Measurements from ENCODE around the gene RTBDN. TPM values are rescaled to one million over a fixed set of nuclear protein-coding genes. Genes with fewer than 3 reads are reported as not detected.
A peak's percentile ranks its signal among the peaks of the same experiment; 100 is the strongest.

RTBDN gene
- total and polyA plus RNA-seq, 2 experiments from 2014 or later: not detected

GRCh38 chr19:12840091-12841079 is 6.0 kb upstream of the RTBDN start:
- Histone ChIP-seq H3K4me1 (ENCODE audit: insufficient read depth) (no peaks in the 10 kb centered on the region; the same call in 1 of the 2 replicates), H3K27ac (no peak overlapping the region), H3K9me2 (ENCODE audit: insufficient read depth) (no peaks in the 10 kb centered on the region), H3F3A (ENCODE audit: insufficient read depth) (0 out of 2 replicates have a peak, but pooled peaks cover 15% of the 10 kb centered on the region), H4K20me1 (ENCODE audit: insufficient read depth) (no peaks in the 10 kb centered on the region), H2AFZ (peak overlapping the region; percentile 75), H3K79me2 (ENCODE audit: insufficient read depth) (no peaks in the 10 kb centered on the region), H3K36me3 (ENCODE audit: low read depth) (no peaks in the 10 kb centered on the region), H3K9me3 (ENCODE audit: low read depth) (no peaks in the 10 kb centered on the region), H3K9ac (no peak overlapping the region), H3K27me3 (replicated peaks; ENCODE audit: insufficient read depth) (peaks cover 51% of the 10 kb centered on the region), H3K4me3 (peak overlapping the region; percentile 55), H3K4me2 (ENCODE audit: unreplicated experiment) (peak overlapping the region; percentile 62)
- no peak for TF ChIP-seq EZH2 (IDR thresholded peaks at IDR 0.05; ENCODE audit: insufficient read depth, poor library complexity, severe bottlenecking)
- TF ChIP-seq EZH2phosphoT487 (IDR thresholded peaks at IDR 0.05; ENCODE audit: insufficient read depth, low read depth): no peak
- peak; percentile 86 for DNase-seq
- WGBS, 2 experiments (ENCODE audit: low coverage in 1 of 2, low lambda C conversion rate in 2 of 2, missing lambda C conversion rate in 2 of 2): 18 to 20% methylated on average over 38 to 43 of the region's 43 CpGs
- in situ Hi-C loops (cut with MboI): no loop called here

DNA sequence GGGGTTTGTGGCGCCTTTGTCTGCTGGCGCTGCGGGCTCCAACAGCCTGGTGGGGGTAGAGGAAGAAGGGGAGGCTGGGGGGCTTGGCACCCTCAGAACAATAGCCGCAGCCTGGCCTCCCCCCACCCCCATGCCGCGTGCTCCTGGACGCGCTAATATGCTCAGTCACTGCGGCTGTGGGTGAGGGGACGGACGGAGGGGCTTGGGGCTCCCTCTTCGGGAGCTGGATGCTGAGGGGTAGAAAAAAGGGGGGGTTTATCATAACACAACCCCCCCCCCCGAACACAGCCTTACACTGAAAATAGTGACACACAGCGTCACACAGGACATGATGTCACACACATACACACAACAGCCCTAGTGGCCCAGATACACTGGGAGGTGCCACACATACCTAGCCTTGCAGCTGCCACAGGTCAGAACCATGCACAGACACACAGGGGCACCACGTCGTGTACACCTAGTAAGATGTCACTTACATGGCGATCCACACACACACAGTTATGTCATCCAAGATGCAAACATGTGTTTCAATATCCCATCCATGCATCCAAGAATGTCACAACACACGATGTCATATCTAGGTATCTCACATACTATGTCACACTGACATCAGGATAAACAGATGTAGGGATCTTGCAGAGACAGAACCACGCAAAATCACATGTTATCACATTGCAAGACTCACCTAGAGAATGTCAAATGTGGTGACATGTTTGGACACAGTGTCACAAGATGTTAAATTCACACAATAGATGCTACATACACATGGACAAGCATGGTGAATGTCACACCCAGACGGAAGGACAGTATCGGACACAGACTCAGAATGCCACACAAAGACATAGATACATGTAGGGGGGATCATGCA is 4.7 kb upstream of the RTBDN start:
- Histone ChIP-seq H3K4me2 (ENCODE audit: unreplicated experiment) (no peak overlapping the region), H3K27ac (no peak overlapping the region), H3K4me1 (ENCODE audit: insufficient read depth) (no peaks in the 10 kb centered on the region; the same call in 1 of the 2 replicates), H3K9me2 (ENCODE audit: insufficient read depth) (no peaks in the 10 kb centered on the region), H2AFZ (no peak overlapping the region), H3K27me3 (replicated peaks; ENCODE audit: insufficient read depth) (peaks cover 63% of the 10 kb centered on the region), H3K9me3 (ENCODE audit: low read depth) (no peaks in the 10 kb centered on the region), H3K4me3 (no peak overlapping the region), H3K36me3 (ENCODE audit: low read depth) (no peaks in the 10 kb centered on the region), H3K9ac (no peak overlapping the region), H3F3A (ENCODE audit: insufficient read depth) (0 out of 2 replicates have a peak, but pooled peaks cover 15% of the 10 kb centered on the region), H4K20me1 (ENCODE audit: insufficient read depth) (no peaks in the 10 kb centered on the region), H3K79me2 (ENCODE audit: insufficient read depth) (no peaks in the 10 kb centered on the region)
- TF ChIP-seq EZH2 (IDR thresholded peaks at IDR 0.05; ENCODE audit: insufficient read depth, poor library complexity, severe bottlenecking): no peak
- TF ChIP-seq EZH2phosphoT487 (IDR thresholded peaks at IDR 0.05; ENCODE audit: insufficient read depth, low read depth): 0 out of 2 replicates have a peak, but pooled peaks have one; percentile 25
- DNase-seq: no peak
- in situ Hi-C loops (cut with MboI): no loop called here
- WGBS, 2 experiments (ENCODE audit: low coverage in 1 of 2, low lambda C conversion rate in 2 of 2, missing lambda C conversion rate in 2 of 2): 10 to 17% methylated on average over 11 to 21 of the region's 21 CpGs

DNA sequence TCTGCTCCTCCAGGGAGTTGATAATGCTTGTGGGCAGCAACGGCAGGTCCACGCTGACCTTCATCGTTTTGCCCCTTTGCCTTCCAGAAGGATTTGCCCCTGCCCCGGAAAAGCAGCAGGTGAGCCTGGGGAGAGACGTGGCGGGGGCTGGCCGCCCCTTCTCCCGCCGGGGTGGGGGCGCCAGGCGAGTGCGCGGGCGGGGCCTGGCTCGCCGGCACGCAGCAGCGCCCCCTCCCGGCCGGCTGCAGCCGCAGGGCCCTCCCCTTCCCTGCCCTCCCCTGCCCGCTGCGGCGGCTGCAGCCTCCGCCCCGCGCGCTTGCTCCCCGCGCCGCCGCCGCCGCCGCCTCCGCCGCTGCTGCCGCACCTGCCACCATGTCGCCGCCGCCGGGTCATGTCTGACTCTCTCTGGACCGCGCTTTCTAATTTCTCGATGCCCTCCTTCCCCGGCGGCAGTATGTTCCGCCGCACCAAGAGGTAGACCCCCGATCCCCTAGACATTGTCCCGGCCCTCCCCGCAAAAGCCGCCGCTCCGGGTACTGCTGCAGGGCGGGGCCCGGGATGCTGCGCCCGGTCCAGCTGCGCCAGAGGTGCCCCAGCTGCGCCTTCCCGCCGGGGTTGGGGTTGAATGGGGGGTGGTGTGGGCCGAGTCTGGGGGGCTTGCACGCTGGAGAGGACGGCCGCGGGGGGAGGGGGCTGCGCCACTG is 4.0 kb upstream of the RTBDN start, which contains the start of gene MAST1:
MAST1 (plus strand) TSS at position 334 of the 704 bp plus-strand sequence; CDS start at position 392, 58 bp downstream.
- peak; percentile 68 for DNase-seq
- Histone ChIP-seq H3F3A (ENCODE audit: insufficient read depth) (0 out of 2 replicates have a peak, but pooled peaks cover 15% of the 10 kb centered on the region), H3K27ac (no peak within 1 kb of the TSS), H2AFZ (no peak within 1 kb of the TSS; the same call in 1 of the 2 replicates), H3K27me3 (replicated peaks; ENCODE audit: insufficient read depth) (peaks cover 65% of the 10 kb centered on the region), H4K20me1 (ENCODE audit: insufficient read depth) (no peaks in the 10 kb centered on the region), H3K9me3 (ENCODE audit: low read depth) (no peaks in the 10 kb centered on the region), H3K36me3 (ENCODE audit: low read depth) (no peaks in the 10 kb centered on the region), H3K9ac (no peak within 1 kb of the TSS), H3K4me3 (peak within 1 kb of the TSS; percentile 59), H3K79me2 (ENCODE audit: insufficient read depth) (no peaks in the 10 kb centered on the region), H3K4me2 (ENCODE audit: unreplicated experiment) (peak within 1 kb of the TSS; percentile 83), H3K4me1 (ENCODE audit: insufficient read depth) (no peaks in the 10 kb centered on the region; the same call in 1 of the 2 replicates), H3K9me2 (ENCODE audit: insufficient read depth) (no peaks in the 10 kb centered on the region)
- 2% methylated on average over 29 to 67 of the region's 69 CpGs for WGBS, 2 experiments (ENCODE audit: low coverage in 1 of 2, low lambda C conversion rate in 2 of 2, missing lambda C conversion rate in 2 of 2)
- in situ Hi-C loops (cut with MboI): no loop called here
- TF ChIP-seq EZH2 (IDR thresholded peaks at IDR 0.05; ENCODE audit: insufficient read depth, poor library complexity, severe bottlenecking) (no peak), EZH2phosphoT487 (IDR thresholded peaks at IDR 0.05; ENCODE audit: insufficient read depth, low read depth) (no peak)
